ENCODE data around the gene CCDC6.

Gene CCDC6

GRCh38 chr10:59817773-59818172 is 88.6 kb downstream of the CCDC6 start:
- peaks cover 0 to 4% (median 0%) of the 10 kb centered on the region in 5 experiments for H3K9me3 ChIP-seq (ENCODE audit: control extremely low read depth in 1 of 5, control insufficient read depth in 4 of 5, insufficient read depth in 2 of 5, low read depth in 1 of 5, low read length in 4 of 5)

GRCh38 chr10:59814878-59815277 is 91.5 kb downstream of the CCDC6 start:
- H3K4me1 ChIP-seq (ENCODE audit: control extremely low read depth in 1 of 4, control insufficient read depth in 4 of 4, insufficient read depth in 4 of 4, low read length in 3 of 4) = peaks cover 6 to 41% (median 16%) of the 10 kb centered on the region in 4 experiments
- CTCF ChIA-PET = interaction anchor here (1.2 kb wide), 1 partner anchor 33 kb away, joined by 3 read pairs; no protein-coding TSS in a partner anchor
- H3K9me3 ChIP-seq (ENCODE audit: control extremely low read depth in 1 of 5, control insufficient read depth in 4 of 5, insufficient read depth in 2 of 5, low read depth in 1 of 5, low read length in 4 of 5) = no peaks in the 10 kb centered on the region
- DNase-seq = no peak
- POLR2A ChIA-PET = no interaction called here
- H3K27ac ChIP-seq (ENCODE audit: insufficient read depth in 1 of 2, low read depth in 1 of 2, low read length in 2 of 2, poor library complexity in 1 of 2, severe bottlenecking in 2 of 2) = no peak overlapping the region
- no peaks in the 10 kb centered on the region for H3K27me3 ChIP-seq (replicated peaks in 2 of 5; ENCODE audit: control insufficient read depth in 4 of 5, insufficient read depth in 5 of 5, low read length in 4 of 5)
- no CpG with 5 or more reads among the region's 3 CpGs for WGBS (ENCODE audit: insufficient coverage)
- peaks cover 14 to 51% (median 28%) of the 10 kb centered on the region in 4 experiments for H3K36me3 ChIP-seq (ENCODE audit: control insufficient read depth in 4 of 4, insufficient read depth in 4 of 4, low read length in 3 of 4)
- no peak overlapping the region for H3K4me3 ChIP-seq (ENCODE audit: control insufficient read depth in 1 of 7, extremely low read depth in 1 of 7, insufficient read depth in 4 of 7, low read depth in 2 of 7, low read length in 6 of 7)

More at GRCh38 chr10:59817773-59818172, 88.6 kb downstream of the CCDC6 start:
- 4% methylated on average over 6 of the region's 6 CpGs for WGBS (ENCODE audit: insufficient coverage)
- H3K36me3 ChIP-seq (ENCODE audit: control insufficient read depth in 4 of 4, insufficient read depth in 4 of 4, low read length in 3 of 4) = peaks cover 0 to 44% (median 6%) of the 10 kb centered on the region in 4 experiments
- H3K27ac ChIP-seq (ENCODE audit: insufficient read depth in 1 of 2, low read depth in 1 of 2, low read length in 2 of 2, poor library complexity in 1 of 2, severe bottlenecking in 2 of 2) = peak overlapping the region; percentile 25 to 69
- H3K4me3 ChIP-seq (ENCODE audit: control insufficient read depth in 1 of 7, extremely low read depth in 1 of 7, insufficient read depth in 4 of 7, low read depth in 2 of 7, low read length in 6 of 7) = peak overlapping the region in 2 of 7 experiments; percentile 14 to 20
- no peaks in the 10 kb centered on the region for H3K27me3 ChIP-seq (replicated peaks in 2 of 5; ENCODE audit: control insufficient read depth in 4 of 5, insufficient read depth in 5 of 5, low read length in 4 of 5)
- DNase-seq = peak; percentile 91 to 97 (median 96)
- ChIA-PET POLR2A (interaction anchor here (1.0 kb wide), 1 partner anchor 14 kb away, joined by 7 read pairs; no protein-coding TSS in a partner anchor), CTCF (interaction anchor here (0.6 to 7.4 kb wide), 13 partner anchors 9 to 192 kb away, joined by 3 to 57 read pairs (median 4); partner anchors contain the start of gene CCDC6)
- H3K4me1 ChIP-seq (ENCODE audit: control extremely low read depth in 1 of 4, control insufficient read depth in 4 of 4, insufficient read depth in 4 of 4, low read length in 3 of 4) = peaks cover 6 to 53% (median 19%) of the 10 kb centered on the region in 4 experiments

- Histone ChIP-seq H3K4me1 (ENCODE audit: control extremely low read depth in 1 of 4, control insufficient read depth in 4 of 4, insufficient read depth in 4 of 4, low read length in 3 of 4) (peaks cover 9 to 35% (median 17%) of the 10 kb centered on the region in 4 experiments), H3K4me3 (ENCODE audit: control insufficient read depth in 1 of 7, extremely low read depth in 1 of 7, insufficient read depth in 4 of 7, low read depth in 2 of 7, low read length in 6 of 7) (no peak overlapping the region), H3K27ac (ENCODE audit: insufficient read depth in 1 of 2, low read depth in 1 of 2, low read length in 2 of 2, poor library complexity in 1 of 2, severe bottlenecking in 2 of 2) (no peak overlapping the region), H3K27me3 (replicated peaks in 2 of 5; ENCODE audit: control insufficient read depth in 4 of 5, insufficient read depth in 5 of 5, low read length in 4 of 5) (no peaks in the 10 kb centered on the region), H3K36me3 (ENCODE audit: control insufficient read depth in 4 of 4, insufficient read depth in 4 of 4, low read length in 3 of 4) (peaks cover 18 to 58% (median 35%) of the 10 kb centered on the region in 4 experiments), H3K9me3 (ENCODE audit: control extremely low read depth in 1 of 5, control insufficient read depth in 4 of 5, insufficient read depth in 2 of 5, low read depth in 1 of 5, low read length in 4 of 5) (no peaks in the 10 kb centered on the region)
- no peak for DNase-seq
- ChIA-PET POLR2A (no interaction called here), CTCF (interaction anchor here (0.6 to 15.1 kb wide), 4 partner anchors 20 to 281 kb away, joined by 3 to 183 read pairs (median 3); no protein-coding TSS in a partner anchor)
- 96% methylated on average over 6 of the region's 7 CpGs for WGBS (ENCODE audit: insufficient coverage)
These were observed 93.7 kb downstream of the CCDC6 start for GRCh38 chr10:59812519-59813122.

GRCh38 chr10:59809644-59809974 is 96.7 kb downstream of the CCDC6 start:
- CTCF ChIA-PET = interaction anchor here (0.6 to 15.1 kb wide), 11 partner anchors 7 to 960 kb away, joined by 3 to 183 read pairs (median 4); no protein-coding TSS in a partner anchor
- Histone ChIP-seq H3K9me3 (ENCODE audit: control extremely low read depth in 1 of 5, control insufficient read depth in 4 of 5, insufficient read depth in 2 of 5, low read depth in 1 of 5, low read length in 4 of 5) (no peaks in the 10 kb centered on the region), H3K27me3 (replicated peaks in 2 of 5; ENCODE audit: control insufficient read depth in 4 of 5, insufficient read depth in 5 of 5, low read length in 4 of 5) (no peaks in the 10 kb centered on the region), H3K27ac (ENCODE audit: insufficient read depth in 1 of 2, low read depth in 1 of 2, low read length in 2 of 2, poor library complexity in 1 of 2, severe bottlenecking in 2 of 2) (no peak overlapping the region), H3K36me3 (ENCODE audit: control insufficient read depth in 4 of 4, insufficient read depth in 4 of 4, low read length in 3 of 4) (peaks cover 28 to 81% (median 56%) of the 10 kb centered on the region in 4 experiments), H3K4me3 (ENCODE audit: control insufficient read depth in 1 of 7, extremely low read depth in 1 of 7, insufficient read depth in 4 of 7, low read depth in 2 of 7, low read length in 6 of 7) (no peak overlapping the region), H3K4me1 (ENCODE audit: control extremely low read depth in 1 of 4, control insufficient read depth in 4 of 4, insufficient read depth in 4 of 4, low read length in 3 of 4) (peaks cover 9 to 17% (median 13%) of the 10 kb centered on the region in 4 experiments)
- POLR2A ChIA-PET = no interaction called here
- 100% methylated on average over 1 of the region's 2 CpGs for WGBS (ENCODE audit: insufficient coverage)
- no peak for DNase-seq

GRCh38 chr10:59808896-59809643 is 97.3 kb downstream of the CCDC6 start:
- Histone ChIP-seq H3K4me1 (ENCODE audit: control extremely low read depth in 1 of 4, control insufficient read depth in 4 of 4, insufficient read depth in 4 of 4, low read length in 3 of 4) (peaks cover 9 to 21% (median 13%) of the 10 kb centered on the region in 4 experiments), H3K36me3 (ENCODE audit: control insufficient read depth in 4 of 4, insufficient read depth in 4 of 4, low read length in 3 of 4) (peaks cover 28 to 86% (median 58%) of the 10 kb centered on the region in 4 experiments), H3K4me3 (ENCODE audit: control insufficient read depth in 1 of 7, extremely low read depth in 1 of 7, insufficient read depth in 4 of 7, low read depth in 2 of 7, low read length in 6 of 7) (no peak overlapping the region), H3K27ac (ENCODE audit: insufficient read depth in 1 of 2, low read depth in 1 of 2, low read length in 2 of 2, poor library complexity in 1 of 2, severe bottlenecking in 2 of 2) (peak overlapping the region in 1 of 2 experiments; percentile 30), H3K27me3 (replicated peaks in 2 of 5; ENCODE audit: control insufficient read depth in 4 of 5, insufficient read depth in 5 of 5, low read length in 4 of 5) (no peaks in the 10 kb centered on the region), H3K9me3 (ENCODE audit: control extremely low read depth in 1 of 5, control insufficient read depth in 4 of 5, insufficient read depth in 2 of 5, low read depth in 1 of 5, low read length in 4 of 5) (no peaks in the 10 kb centered on the region)
- peak; percentile 73 to 84 (median 80) for DNase-seq
- WGBS (ENCODE audit: insufficient coverage) = 79% methylated on average over 4 of the region's 5 CpGs
- POLR2A ChIA-PET = no interaction called here
- CTCF ChIA-PET = interaction anchor here (0.6 to 15.1 kb wide), 16 partner anchors 8 to 960 kb away, joined by 3 to 183 read pairs (median 5); partner anchors contain the start of gene CCDC6

- ChIA-PET CTCF (interaction anchor here (0.7 to 15.1 kb wide), 14 partner anchors 8 to 180 kb away, joined by 3 to 183 read pairs (median 5); partner anchors contain the start of gene CCDC6), POLR2A (no interaction called here)
- Histone ChIP-seq H3K9me3 (ENCODE audit: control extremely low read depth in 1 of 5, control insufficient read depth in 4 of 5, insufficient read depth in 2 of 5, low read depth in 1 of 5, low read length in 4 of 5) (no peaks in the 10 kb centered on the region), H3K36me3 (ENCODE audit: control insufficient read depth in 4 of 4, insufficient read depth in 4 of 4, low read length in 3 of 4) (peaks cover 28 to 85% (median 61%) of the 10 kb centered on the region in 4 experiments), H3K4me3 (ENCODE audit: control insufficient read depth in 1 of 7, extremely low read depth in 1 of 7, insufficient read depth in 4 of 7, low read depth in 2 of 7, low read length in 6 of 7) (peak overlapping the region in 1 of 7 experiments; percentile 11), H3K4me1 (ENCODE audit: control extremely low read depth in 1 of 4, control insufficient read depth in 4 of 4, insufficient read depth in 4 of 4, low read length in 3 of 4) (peaks cover 13 to 32% (median 20%) of the 10 kb centered on the region in 4 experiments), H3K27ac (ENCODE audit: insufficient read depth in 1 of 2, low read depth in 1 of 2, low read length in 2 of 2, poor library complexity in 1 of 2, severe bottlenecking in 2 of 2) (no peak overlapping the region), H3K27me3 (replicated peaks in 2 of 5; ENCODE audit: control insufficient read depth in 4 of 5, insufficient read depth in 5 of 5, low read length in 4 of 5) (no peaks in the 10 kb centered on the region)
- 31% methylated on average over 4 of the region's 9 CpGs for WGBS (ENCODE audit: insufficient coverage)
- peak in 1 of 3 donors; percentile 16 for DNase-seq
These were observed 98.4 kb downstream of the CCDC6 start for GRCh38 chr10:59807629-59808620.
